SK-N-SH treated with all-trans-retinoic acid at 6 μM for 48 hours (cell line): ENCODE data around the gene B3GNT5.

Experiments
- ARNTL ChIP-seq: fragments of 450-650 bp; formaldehyde crosslinking; IDR thresholded peaks from 2 replicates; pipeline ENCODE4 v1.5.0; 2020; ENCODE audit warnings: low read depth, mild to moderate bottlenecking, moderate library complexity, borderline replicate concordance
- RARB ChIP-seq: fragments of 250-450 bp; sonication (Bioruptor Pico); IDR thresholded peaks from 2 replicates; pipeline ENCODE4 v1.8.0; 2021; ENCODE audit warnings: mild to moderate bottlenecking, moderate library complexity
- SNAI2 ChIP-seq: fragments of 250-450 bp; sonication (Bioruptor Pico); IDR thresholded peaks from 2 replicates; pipeline ENCODE4 v1.5.0; 2020; ENCODE audit warnings: mild to moderate bottlenecking, moderate library complexity
- ZFP3 ChIP-seq: fragments of 250-450 bp; sonication (Bioruptor Pico); IDR thresholded peaks from 2 replicates; pipeline ENCODE4 v1.5.0; 2020; ENCODE audit warnings: mild to moderate bottlenecking, moderate library complexity
- TF ChIP-seq, protein P1 (sequence below): fragments of 250-450 bp; sonication (Bioruptor Pico); IDR thresholded peaks from 2 replicates; pipeline ENCODE4 v1.8.0; 2021; ENCODE audit warnings: low read depth, mild to moderate bottlenecking, moderate library complexity, borderline replicate concordance
- TF ChIP-seq, protein P2 (sequence below): fragments of 250-450 bp; sonication (Bioruptor Pico); IDR thresholded peaks from 2 replicates; pipeline ENCODE4 v1.8.0; 2020; ENCODE audit warnings: mild to moderate bottlenecking, moderate library complexity, borderline replicate concordance
- TF ChIP-seq, protein P3 (sequence below): fragments of 250-450 bp; sonication (Bioruptor Pico); IDR thresholded peaks from 2 replicates; pipeline ENCODE4 v1.5.1; 2020; ENCODE audit warnings: low read depth, mild to moderate bottlenecking, moderate library complexity

DNA sequence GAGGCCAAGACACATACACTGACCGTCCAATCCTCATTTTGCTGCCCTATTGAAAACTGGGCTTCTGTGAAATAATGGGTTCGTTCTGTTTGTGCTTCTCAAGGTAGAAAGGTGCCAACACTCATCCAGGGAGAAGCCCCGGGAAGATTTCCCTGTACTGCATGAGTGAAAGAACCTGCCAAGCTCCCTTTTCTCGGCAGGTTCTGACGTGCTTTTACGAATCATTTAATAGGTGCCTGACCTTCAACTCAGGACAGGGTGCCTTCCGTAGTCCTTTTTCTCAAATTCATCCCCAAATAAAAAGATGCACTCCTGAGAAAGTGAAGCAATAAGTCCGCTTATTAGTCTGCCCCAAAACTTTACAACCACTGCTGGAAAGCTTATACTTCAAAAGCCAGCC is 64.2 kb downstream of the B3GNT5 start:
- TF ChIP-seq, protein P1, sequence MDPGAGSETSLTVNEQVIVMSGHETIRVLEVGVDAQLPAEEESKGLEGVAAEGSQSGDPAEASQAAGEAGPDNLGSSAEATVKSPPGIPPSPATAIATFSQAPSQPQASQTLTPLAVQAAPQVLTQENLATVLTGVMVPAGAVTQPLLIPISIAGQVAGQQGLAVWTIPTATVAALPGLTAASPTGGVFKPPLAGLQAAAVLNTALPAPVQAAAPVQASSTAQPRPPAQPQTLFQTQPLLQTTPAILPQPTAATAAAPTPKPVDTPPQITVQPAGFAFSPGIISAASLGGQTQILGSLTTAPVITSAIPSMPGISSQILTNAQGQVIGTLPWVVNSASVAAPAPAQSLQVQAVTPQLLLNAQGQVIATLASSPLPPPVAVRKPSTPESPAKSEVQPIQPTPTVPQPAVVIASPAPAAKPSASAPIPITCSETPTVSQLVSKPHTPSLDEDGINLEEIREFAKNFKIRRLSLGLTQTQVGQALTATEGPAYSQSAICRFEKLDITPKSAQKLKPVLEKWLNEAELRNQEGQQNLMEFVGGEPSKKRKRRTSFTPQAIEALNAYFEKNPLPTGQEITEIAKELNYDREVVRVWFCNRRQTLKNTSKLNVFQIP: no peak
- no peak for TF ChIP-seq ZFP3 (CRISPR knock-in tag)
- TF ChIP-seq SNAI2 (CRISPR knock-in tag): no peak
- TF ChIP-seq RARB: no peak
- no peak for TF ChIP-seq ARNTL (CRISPR knock-in tag)
- TF ChIP-seq, protein P2, sequence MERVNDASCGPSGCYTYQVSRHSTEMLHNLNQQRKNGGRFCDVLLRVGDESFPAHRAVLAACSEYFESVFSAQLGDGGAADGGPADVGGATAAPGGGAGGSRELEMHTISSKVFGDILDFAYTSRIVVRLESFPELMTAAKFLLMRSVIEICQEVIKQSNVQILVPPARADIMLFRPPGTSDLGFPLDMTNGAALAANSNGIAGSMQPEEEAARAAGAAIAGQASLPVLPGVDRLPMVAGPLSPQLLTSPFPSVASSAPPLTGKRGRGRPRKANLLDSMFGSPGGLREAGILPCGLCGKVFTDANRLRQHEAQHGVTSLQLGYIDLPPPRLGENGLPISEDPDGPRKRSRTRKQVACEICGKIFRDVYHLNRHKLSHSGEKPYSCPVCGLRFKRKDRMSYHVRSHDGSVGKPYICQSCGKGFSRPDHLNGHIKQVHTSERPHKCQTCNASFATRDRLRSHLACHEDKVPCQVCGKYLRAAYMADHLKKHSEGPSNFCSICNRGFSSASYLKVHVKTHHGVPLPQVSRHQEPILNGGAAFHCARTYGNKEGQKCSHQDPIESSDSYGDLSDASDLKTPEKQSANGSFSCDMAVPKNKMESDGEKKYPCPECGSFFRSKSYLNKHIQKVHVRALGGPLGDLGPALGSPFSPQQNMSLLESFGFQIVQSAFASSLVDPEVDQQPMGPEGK (CRISPR knock-in tag): no peak
- TF ChIP-seq, protein P3, sequence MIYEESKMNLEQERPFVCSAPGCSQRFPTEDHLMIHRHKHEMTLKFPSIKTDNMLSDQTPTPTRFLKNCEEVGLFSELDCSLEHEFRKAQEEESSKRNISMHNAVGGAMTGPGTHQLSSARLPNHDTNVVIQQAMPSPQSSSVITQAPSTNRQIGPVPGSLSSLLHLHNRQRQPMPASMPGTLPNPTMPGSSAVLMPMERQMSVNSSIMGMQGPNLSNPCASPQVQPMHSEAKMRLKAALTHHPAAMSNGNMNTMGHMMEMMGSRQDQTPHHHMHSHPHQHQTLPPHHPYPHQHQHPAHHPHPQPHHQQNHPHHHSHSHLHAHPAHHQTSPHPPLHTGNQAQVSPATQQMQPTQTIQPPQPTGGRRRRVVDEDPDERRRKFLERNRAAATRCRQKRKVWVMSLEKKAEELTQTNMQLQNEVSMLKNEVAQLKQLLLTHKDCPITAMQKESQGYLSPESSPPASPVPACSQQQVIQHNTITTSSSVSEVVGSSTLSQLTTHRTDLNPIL (CRISPR knock-in tag): no peak
